PFSK-1 (cell line): ENCODE data around the gene PCARE.

Experiments used
- FOXP2 ChIP-seq: optimal IDR thresholded peaks from 2 replicates; pipeline ENCODE3; 2011; ENCODE audit warnings: borderline replicate concordance, control low read depth, inconsistent platforms; ENCODE audit not compliant: insufficient read depth; ENCODE audit errors: extremely low read length, extremely low read depth
- POLR2AphosphoS5 ChIP-seq: IDR thresholded peaks from 2 replicates; pipeline ENCODE4 v1.6.1; 2012; ENCODE audit warnings: low read depth, mild to moderate bottlenecking, control low read depth, low read length, moderate library complexity
- REST ChIP-seq, 2 experiments: IDR thresholded peaks; 2 replicates each; pipeline versions ENCODE4 v1.6.1 to v1.8.0; 2011 to 2012; ENCODE audit warnings: low read depth in 2 of 2, low read length in 2 of 2, control low read depth in 1 of 2, inconsistent platforms in 1 of 2, mild to moderate bottlenecking in 1 of 2, moderate library complexity in 1 of 2; ENCODE audit not compliant: insufficient read depth in 1 of 2
- SIN3A ChIP-seq: IDR thresholded peaks from 2 replicates; pipeline ENCODE4 v1.6.1; 2012; ENCODE audit warnings: mild to moderate bottlenecking, low read length, moderate library complexity, borderline replicate concordance; ENCODE audit not compliant: insufficient read depth
- TAF1 ChIP-seq: IDR thresholded peaks from 2 replicates; pipeline ENCODE4 v1.6.1; 2012; ENCODE audit warnings: low read length, control low read depth, borderline replicate concordance; ENCODE audit not compliant: insufficient read depth

PCARE gene

GRCh38 chr2:29044459-29044858 lies 29.9 kb downstream of the PCARE start:
- TF ChIP-seq POLR2AphosphoS5 (no peak), FOXP2 (no peak)

GRCh38 chr2:29042561-29043075 lies 31.7 kb downstream of the PCARE start:
- no peak for TF ChIP-seq REST (IDR thresholded peaks at IDR 0.05; ENCODE audit: insufficient read depth in 1 of 2, low read depth in 2 of 2, low read length in 2 of 2)
- no peak for TF ChIP-seq TAF1
- no peak for TF ChIP-seq FOXP2
- no peak for TF ChIP-seq POLR2AphosphoS5
- no peak for TF ChIP-seq SIN3A

GRCh38 chr2:29041161-29041660 lies 33.1 kb downstream of the PCARE start:
- no peak for TF ChIP-seq REST (IDR thresholded peaks at IDR 0.05; ENCODE audit: insufficient read depth in 1 of 2, low read depth in 2 of 2, low read length in 2 of 2)

- no peak for TF ChIP-seq SIN3A
- no peak for TF ChIP-seq FOXP2
- TF ChIP-seq POLR2AphosphoS5, result no peak
- no peak for TF ChIP-seq REST (IDR thresholded peaks at IDR 0.05; ENCODE audit: insufficient read depth in 1 of 2, low read depth in 2 of 2, low read length in 2 of 2)
- TF ChIP-seq TAF1, result no peak
Observed at GRCh38 chr2:29040552-29040951, 33.8 kb downstream of the PCARE start.

GRCh38 chr2:29039718-29040480 lies 34.4 kb downstream of the PCARE start:
- TF ChIP-seq TAF1 (no peak), FOXP2 (no peak), SIN3A (no peak), REST (IDR thresholded peaks at IDR 0.05; ENCODE audit: insufficient read depth in 1 of 2, low read depth in 2 of 2, low read length in 2 of 2) (no peak), POLR2AphosphoS5 (no peak)
